Activated gamma-delta T cell (primary cell): Measurements from ENCODE around the gene STK4.
"Not testable (repeated sequence)": the region's sequence is repeated elsewhere in the genome, so short reads cannot be mapped to it uniquely, and the experiment has no call there.

ENCODE experiments used
- DNase-seq: peaks from one replicate; lab custom pipeline; 2025; lab: John Stamatoyannopoulos, UW

The STK4 gene

DNA sequence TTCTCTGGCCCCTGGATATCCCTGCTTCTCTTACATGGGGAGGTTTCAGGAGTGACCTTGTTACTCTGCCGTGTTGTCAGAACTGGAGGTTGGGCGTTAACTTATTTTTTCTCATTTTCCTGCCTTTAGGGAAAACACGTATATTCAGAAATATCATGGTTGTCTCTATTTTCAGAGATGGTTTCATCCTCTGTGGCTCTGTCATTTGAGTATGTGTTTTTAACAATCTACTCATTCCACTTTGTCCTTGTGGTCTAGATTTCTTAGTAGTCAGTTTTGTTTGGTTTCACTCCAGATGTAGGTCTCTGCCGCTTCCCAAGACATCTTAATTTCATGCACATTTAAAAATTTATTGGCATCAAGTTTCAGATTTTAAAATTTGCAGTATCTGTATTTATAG, 88.7 kb downstream of the STK4 start:
- no peak for DNase-seq

DNA sequence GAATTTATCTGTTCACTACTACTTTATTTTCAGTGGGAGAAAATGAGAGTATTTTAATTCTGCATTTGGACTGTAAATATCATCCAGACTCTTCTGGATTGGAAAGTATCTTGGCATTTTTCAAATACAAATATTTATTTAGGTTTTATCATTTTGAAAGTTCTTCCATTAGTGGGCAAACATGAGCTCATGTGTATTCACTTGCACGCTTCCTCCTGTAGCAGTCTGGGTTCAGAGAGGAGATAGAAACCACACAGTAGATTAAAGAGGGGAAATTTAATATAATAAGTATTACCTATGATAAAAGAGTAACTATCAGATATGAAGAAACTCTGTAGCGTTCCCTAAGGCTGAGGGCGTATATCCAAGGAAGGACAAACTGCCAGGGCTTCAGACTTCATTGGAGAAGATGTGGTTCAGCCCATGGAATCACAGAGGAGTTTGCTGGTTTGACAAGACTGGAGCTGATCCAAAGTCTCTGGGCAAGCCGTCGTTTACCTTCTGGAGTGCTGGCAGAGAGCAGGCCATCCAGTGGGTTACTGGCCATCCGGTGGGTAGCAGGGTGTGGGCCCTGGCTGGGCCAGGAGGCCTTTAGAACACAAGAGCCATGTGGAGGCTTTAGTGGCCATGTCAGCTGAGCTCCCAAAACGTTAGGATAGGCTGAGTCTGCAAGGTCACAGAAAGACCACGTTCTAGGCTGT, 90.3 kb downstream of the STK4 start:
- DNase-seq, result no peak

DNA sequence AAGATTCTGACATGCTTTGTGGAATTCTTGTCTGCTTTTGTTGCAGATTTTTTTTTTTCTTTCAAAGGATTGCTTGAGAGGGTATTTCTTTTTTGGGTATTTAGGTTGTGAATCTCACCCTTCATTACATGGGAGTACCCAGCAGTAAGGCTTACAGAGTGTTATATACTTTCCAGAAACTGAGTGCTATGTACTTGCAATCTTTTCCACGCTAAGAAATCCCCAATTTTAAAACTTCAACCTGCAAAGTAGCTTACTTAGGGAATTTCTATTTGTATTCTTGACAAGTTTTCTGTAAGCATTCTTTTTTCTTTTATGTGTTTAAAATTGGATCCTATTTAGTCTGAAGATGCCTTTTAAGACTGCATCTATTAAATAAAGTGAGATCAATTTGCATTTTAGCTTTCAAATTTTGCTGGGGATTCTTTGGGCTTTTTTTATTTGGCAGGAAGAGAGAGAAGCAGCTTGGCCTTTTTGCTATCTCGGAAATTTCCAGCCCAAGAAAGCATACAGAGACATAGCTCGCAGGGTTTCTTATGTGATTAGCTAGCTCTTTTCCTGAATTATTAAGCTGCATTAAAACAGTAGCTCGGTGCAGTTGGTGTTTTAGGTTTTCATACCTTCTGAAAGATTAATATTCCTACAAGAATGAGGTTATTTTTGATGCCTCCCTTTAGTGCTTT, 92.0 kb downstream of the STK4 start:
- DNase-seq, result no peak

DNA sequence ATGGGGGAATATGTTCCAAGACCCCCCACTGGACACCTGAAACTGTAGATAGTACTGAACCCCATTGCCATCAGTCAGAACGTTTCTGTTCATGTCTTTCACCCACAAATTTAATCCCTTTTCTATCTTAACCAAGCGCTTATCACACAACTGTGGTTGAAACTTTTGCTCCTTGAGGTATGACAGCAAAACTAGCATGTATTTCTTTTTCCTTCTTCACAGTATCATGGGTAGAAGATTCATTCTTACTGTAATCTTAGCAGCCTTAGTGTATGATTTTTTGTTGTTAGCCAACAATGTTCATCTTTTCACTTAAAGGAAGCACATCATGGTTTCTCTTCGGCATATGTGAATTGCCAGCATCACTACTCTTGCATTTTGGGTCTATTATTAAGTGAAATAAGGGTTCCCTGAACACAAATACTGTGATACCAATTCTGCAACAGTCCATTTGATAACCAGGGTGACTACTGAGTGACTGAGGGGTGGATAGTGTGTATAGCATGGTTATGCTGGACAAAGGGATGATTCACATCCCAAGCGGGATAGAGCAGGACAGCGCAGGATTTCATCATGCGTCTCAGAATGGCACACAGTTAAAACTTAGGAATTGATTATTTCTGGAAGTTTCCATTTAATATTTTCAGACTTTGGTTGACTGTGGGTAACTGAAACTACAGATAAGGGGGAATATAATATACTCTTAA, 92.9 kb downstream of the STK4 start:
- no peak for DNase-seq

DNA sequence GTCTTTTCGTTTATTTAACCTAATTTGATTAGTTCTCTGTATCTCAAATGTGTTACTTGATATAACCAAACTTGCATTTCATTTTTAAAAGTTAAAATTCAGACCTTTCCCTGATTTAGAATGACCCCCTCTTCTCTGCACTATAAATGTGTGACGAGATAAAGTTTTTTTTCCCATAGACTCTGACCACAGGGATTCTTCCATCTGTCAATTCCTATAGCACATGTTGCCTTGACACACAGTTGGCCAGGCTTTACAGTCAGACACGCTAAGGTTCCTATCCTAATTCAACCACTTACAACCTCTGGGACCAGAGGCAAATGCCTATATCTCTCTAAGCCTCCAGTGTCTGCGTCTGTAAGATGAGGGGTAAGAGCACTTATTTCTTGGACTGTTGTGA, 94.0 kb downstream of the STK4 start:
- no peak for DNase-seq

DNA sequence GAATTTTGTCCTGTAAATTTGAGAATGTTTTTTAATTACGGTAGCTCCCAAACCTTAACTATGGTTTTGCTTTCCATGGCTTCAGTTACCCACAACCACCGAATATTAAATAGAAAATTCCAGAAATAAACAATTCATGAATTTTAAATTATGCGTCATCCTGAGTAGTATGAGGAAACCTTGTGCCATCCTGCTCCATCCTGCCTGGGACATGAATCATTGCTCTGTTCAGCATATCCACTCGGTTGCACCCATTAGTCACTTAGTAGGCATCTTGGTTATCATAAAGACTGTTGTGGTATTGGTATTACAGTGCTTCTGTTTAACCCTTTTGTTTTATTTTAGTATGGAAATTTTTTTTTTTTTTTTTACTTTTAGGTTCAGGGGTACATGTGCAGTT, 94.9 kb downstream of the STK4 start:
- no peak for DNase-seq

DNA sequence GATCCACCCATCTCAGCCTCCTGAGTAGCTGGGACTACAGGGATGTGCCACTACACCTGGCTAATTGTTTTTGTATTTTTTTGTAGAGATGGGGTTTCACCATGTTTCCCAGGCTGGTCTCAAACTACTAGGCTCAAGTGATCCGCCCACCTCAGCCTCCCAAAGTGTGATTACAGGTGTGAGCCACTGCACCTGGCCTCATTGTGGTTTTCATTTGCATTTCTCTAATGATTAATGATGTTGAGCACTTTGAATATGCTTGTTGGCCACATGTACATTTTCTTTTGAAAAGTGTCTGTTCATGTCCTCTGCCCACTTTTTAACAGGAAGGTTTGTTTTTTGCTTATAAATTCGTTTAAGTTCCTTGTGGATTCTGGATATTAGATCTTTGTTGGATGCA, 96.8 kb downstream of the STK4 start:
- DNase-seq, result not testable (repeated sequence)

DNA sequence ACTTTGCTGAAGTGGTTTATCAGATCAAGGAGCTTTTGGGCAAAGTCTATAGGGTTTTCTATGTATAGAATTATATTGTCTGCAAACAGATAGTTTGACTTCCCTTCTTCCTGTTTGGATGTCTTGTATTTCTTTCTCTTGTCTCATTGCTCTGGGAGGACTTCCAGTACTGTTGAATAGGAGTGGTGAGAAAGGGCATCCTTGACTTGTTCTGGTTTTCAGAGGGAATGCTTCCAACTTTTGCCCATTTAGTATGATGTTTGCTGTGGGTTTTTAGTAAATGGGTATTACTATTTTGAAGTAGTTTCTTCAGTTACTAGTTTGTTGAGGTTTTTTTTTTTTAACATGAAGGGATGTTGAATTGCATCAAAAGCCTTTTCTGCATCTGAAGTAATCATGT, 98.5 kb downstream of the STK4 start:
- no peak for DNase-seq

DNA sequence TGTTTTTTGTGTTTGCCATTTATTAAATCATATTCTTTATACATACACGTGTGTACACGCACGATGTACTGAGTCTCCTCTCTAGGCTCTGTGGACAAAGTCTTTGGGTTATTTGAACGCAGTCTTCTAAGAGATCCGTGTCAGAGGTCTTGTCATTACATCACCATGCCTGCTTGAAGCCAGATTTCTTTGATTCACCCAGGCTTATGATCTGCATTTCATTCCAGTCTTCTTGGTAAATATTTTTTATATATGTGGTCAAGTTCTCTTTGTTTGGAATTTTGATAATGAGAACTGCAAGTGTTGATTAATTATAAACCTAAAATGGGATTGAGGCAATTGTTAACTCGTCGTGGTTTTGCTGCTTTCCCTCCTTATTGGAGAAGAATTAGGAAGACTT, 100.1 kb downstream of the STK4 start:
- DNase-seq, result no peak

DNA sequence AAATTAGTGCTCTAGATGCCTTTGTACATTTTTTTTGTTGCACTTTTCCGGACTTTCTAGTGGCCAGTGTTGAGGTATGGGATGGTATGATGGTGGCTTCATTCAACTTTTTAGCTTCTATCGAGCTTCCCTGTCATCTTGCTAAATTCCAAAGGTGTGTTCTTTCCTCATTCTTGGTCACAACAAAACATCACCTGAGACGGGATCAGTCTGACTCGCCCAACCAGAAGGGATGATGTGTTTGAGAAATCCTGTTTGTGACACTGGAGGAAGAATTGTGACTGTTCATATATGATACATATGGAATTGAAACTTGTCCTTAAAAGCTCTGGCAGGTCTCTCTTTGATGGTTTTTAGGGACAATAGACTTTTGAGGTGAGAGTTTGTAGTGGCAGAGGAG, 100.8 kb downstream of the STK4 start:
- no peak for DNase-seq

DNA sequence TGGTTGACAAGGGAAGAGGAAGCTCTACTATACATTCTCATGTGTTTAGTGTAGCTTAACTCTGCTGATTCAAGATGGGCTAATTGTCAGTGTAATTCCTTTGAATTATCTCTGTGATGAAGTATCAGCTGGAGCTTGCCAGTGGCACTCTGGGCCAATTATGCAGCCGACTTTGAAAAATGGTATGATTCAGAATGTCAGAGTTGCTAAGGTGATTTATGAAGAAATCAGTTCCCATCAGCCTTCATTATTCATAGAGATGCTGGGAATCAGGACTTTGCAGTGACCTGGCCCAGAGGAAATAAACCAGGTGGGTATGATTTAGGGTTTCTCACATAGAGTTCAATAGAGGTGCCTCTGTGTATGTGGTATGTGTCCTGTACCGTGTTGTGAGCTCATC, 101.2 kb downstream of the STK4 start:
- DNase-seq, result no peak

DNA sequence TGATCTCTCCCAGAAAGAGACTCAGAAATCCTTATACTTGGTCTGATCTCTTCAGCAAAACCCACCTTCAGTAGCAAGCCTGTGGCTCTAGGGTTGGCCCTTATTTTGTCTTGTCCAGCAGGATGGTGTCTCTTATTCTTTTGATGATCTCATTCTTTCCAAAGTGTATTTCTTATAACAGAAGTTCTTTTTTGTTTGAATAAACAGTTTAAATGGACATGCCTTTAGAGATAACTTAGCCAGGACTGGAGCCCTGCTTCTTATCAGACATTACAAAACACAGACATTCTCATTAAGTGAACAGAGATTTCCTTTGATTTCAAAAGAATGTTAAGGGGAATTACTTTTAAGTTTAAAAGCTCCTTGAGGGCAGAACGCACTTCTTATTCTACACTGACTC, 102.9 kb downstream of the STK4 start:
- no peak for DNase-seq

DNA sequence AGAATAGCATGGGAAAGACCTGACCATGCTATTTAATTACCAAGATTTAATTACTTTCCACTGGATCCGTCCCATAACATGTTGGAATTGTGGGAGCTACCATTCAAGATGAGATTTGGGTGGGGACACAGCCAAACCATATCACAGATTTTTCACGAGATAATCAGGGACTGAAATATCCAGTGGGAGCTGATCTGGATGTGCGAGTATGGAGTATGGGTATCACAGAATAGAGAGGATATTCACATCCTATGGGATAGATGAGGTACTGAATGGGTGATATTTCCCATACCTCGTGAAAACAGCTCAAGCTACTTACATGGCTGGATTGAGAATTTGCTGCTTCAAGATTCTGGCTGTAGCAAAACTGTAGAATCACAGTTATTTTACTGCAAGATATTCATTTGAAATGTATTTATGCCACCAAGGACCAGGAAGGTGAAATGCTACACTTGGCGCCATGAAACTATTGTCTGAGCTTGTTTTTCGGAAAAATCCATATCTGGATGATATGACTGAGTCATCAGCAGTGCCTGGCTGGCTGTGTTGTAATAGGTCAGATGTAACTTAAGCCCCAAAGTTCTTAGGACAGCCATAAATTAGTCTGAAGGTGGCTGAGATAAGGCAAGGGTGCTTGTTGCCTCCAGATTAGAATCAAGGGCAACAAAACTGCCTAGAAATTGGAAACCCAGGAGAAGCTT, 104.8 kb downstream of the STK4 start:
- DNase-seq, result no peak

DNA sequence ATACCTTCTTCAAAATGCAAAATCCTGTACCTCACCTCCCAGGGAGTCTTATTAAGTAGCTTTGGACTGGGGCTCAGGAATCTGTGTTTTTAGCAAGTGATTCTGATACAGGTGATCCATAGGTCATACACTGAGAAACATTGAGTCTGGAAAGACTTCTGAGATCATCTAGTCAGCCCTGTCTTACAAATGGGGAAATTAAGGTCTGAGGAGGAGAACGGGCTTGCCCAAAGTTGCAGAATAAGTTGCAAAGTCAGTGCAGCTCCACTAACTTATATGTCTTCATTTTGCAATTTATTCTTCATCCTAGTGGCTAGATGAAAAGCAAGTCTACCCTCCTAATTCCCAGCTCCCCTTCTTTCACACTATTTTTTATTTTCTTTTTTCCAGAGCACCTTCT, 105.8 kb downstream of the STK4 start:
- DNase-seq, result no peak

DNA sequence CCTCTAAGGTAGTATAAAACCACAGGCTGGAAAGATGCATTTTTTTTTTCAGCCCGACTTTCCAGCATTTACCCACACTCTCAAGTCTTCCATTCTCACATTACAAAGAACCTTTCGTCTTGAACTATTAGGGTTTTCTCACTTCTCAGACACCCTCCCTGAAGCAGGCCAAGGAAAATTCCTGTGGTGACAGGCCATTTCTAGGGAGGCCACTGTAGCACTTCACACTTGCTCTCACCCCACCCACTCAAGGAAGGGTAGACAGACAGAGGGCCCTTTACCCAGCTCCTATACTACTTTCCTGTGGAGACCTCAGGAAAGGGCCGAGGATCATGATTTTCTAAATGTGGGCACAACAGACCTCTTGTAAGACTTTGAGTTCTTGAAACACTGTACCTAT, 106.9 kb downstream of the STK4 start:
- DNase-seq, result no peak

DNA sequence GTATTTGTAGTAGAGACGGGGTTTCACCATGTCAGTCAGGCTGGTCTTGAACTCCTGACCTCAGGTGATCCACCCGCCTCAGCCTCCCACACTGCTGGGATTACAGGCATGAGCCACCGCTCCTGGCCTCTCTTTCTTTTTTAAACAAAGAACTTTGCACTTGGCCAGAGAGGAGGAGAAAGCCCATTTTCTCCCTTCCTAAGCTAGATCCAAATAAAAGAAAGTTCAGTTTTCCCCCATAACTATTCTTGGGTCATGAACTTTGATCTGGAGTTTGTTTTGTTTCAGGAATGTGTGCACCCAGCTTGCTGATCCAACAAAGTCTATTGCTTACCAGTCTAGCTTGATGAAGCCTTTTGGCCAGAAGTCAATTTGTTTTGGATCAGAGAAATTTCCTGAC, 111.2 kb downstream of the STK4 start:
- no peak for DNase-seq

DNA sequence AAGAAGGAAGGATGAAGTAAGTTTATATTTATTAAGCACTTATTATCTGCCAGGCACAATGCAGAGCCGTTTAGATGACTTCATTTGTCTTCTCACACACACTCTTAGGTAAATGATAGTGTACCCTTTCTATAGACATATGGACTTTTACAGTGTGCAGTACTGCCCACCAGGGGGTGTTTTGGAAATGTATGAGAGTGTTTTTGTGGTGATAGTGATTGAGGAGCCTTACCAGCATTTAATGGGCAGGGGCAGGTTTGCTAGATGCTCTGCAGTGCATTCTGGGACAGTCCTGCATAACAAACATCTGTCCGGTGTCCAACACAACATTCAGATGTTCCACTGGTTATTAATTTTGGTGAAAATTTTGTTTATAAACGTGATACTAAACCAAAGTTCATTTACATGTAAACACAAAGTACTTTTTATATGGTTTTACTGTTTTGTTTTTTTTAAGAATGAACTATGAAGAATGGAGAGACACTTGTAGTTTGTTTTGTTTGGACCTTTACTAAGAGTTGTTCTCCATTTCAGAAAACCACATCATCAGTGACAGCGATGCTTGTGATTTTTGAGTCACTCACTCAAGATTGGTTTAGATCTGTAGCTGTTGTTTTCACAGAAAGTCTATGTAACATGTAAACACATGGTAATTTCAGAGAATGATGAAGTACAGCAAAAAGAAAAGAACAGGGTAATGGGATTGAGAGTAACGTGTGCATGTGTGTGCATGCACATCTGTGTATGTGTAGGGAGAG, 114.7 kb downstream of the STK4 start:
- no peak for DNase-seq

DNA sequence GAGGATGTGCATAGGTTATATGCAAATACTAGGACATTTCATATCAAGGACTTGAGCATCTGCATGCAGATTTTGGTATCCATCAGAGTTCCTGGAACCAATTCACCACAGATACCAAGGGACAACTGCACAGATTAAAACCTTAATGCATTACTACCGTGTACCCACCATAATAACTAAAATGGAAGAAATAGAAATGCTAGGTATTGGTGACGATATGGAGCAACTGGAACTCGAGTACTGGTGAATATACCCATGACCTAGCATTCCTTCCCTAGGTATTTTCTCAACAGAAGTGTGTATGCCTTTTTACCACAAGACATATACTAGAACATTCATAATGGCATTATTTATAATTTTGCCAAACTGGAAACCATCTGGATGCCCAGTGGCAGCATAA, 116.2 kb downstream of the STK4 start:
- DNase-seq, result no peak

DNA sequence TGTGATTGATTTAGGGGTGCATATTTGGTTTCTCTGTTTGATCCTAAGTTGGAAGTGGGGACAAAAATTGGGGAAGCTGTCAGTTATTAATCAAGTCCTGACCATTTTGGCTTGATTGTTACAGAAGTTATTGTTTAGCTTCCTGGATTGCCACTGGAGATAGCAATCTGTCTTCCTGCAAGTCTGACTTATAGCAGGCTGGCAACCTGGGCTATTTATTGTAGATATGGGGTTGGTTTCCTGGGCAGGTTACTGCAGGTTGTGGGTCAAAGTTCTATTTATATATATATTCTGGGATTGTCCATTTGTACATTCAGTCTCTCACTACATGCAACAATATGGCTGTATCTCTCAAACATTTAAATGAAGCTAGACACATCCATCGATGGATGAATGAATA, 116.8 kb downstream of the STK4 start:
- no peak for DNase-seq

DNA sequence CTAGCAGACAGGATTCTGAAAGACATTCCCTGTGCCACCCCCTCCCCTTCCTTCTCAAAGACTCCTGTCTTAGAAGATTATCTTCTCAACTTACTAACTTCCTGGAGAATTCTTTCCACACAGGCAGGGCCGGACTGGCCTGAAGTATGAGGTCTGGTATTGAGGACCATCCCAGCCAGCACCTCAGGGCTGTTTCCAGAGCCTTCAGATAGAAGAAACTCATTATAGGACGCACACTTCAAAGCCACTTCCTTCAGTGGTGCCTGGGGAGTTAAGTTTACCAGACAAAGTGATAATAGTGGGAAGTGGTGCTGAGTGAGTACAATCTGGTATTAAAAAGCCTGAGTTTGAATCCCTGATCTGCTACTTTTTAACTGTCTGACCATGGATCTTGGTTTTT, 119.0 kb downstream of the STK4 start:
- no peak for DNase-seq

DNA sequence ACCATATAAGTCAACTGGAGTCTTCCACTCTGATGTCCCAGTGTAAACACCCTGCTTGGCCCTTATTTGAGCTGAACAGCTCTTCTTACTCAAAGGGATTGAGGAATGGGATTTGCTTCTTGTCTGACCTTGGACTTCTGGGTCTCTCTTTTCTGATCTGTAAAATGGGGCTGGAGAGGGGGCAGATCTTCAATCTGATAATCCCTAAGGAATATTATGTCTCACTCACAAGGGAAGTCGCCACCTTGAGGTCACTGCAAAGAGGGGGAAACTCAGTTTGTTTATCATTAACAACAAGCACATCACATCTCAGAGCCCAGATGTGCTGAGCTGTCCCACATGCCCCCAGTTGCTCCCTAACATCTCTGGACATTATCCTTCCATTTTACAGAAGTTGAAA, 119.6 kb downstream of the STK4 start:
- no peak for DNase-seq
